ACC112 (cell line): ENCODE measurements around the gene TRANK1.
"Not testable (repeated sequence)": the region's sequence is repeated elsewhere in the genome, so short reads cannot be mapped to it uniquely, and the experiment has no call there.

Experiments
- H2AFZ ChIP-seq: fragments of 200-600 bp; sonication (generic); one replicate; pipeline ENCODE4 v1.6.0; 2017; ENCODE audit warnings: antibody characterized with exemption, low read length; ENCODE audit not compliant: unreplicated experiment
- H3K27ac ChIP-seq: fragments of 200-600 bp; sonication (generic); 2 replicates; pipeline ENCODE4 v1.5.1; 2014; ENCODE audit warnings: low read depth, mild to moderate bottlenecking, antibody characterized with exemption, low read length, moderate library complexity
- H3K27me3 ChIP-seq: fragments of 200-600 bp; sonication (generic); 2 replicates; pipeline ENCODE4 v1.6.1; 2014; ENCODE audit warnings: mild to moderate bottlenecking, antibody characterized with exemption, low read length, moderate library complexity, mixed read lengths; ENCODE audit not compliant: insufficient read depth
- H3K36me3 ChIP-seq: fragments of 200-600 bp; sonication (generic); 2 replicates; pipeline ENCODE4 v1.6.1; 2016; ENCODE audit warnings: mild to moderate bottlenecking, antibody characterized with exemption, low read length, moderate library complexity, mixed read lengths; ENCODE audit not compliant: insufficient read depth
- H3K4me1 ChIP-seq: fragments of 200-600 bp; sonication (generic); one replicate; pipeline ENCODE4 v1.6.1; 2016; ENCODE audit warnings: low read length, mixed read lengths; ENCODE audit not compliant: insufficient read depth, unreplicated experiment, control insufficient read depth
- H3K4me3 ChIP-seq: fragments of 200-600 bp; sonication (generic); 2 replicates; pipeline ENCODE4 v1.5.1; 2014; ENCODE audit warnings: mild to moderate bottlenecking, low read depth, low read length
- H3K79me2 ChIP-seq: fragments of 200-600 bp; sonication (generic); one replicate; pipeline ENCODE4 v1.6.0; 2016; ENCODE audit warnings: low read length; ENCODE audit not compliant: control insufficient read depth, unreplicated experiment, insufficient read depth

Gene TRANK1

DNA sequence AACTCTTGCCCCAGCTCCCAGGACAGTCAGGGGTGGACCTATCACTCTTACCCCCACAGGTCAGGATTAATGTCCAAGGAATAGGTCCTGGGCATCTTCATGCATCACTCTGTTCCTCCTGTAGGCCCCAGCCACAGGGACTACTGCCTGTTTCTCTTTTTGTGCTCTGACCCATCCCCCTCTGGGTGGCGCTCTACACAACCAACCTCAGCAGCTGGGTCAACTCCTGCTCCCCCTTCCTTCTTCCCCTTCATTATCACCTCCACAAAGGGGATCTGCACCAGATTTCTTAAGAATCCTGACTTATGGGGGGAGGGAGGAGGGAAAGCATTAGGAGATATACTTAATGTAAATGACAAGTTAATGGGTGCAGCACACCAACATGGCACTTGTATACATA is 12.2 kb upstream of the TRANK1 start:
- H3K79me2 ChIP-seq, result no peaks in the 10 kb centered on the region
- no peaks in the 10 kb centered on the region for H3K27me3 ChIP-seq
- peak overlapping the region; percentile 93; the same call in 1 of the 2 replicates for H3K27ac ChIP-seq
- no peak overlapping the region for H3K4me3 ChIP-seq
- peaks cover 34% of the 10 kb centered on the region for H3K4me1 ChIP-seq
- H2AFZ ChIP-seq, result no peak overlapping the region
- no peaks in the 10 kb centered on the region for H3K36me3 ChIP-seq

GRCh38 chr3:36956155-36956554 is 11.3 kb upstream of the TRANK1 start:
- no peak overlapping the region for H3K4me3 ChIP-seq
- H3K36me3 ChIP-seq, result no peaks in the 10 kb centered on the region
- no peak overlapping the region for H2AFZ ChIP-seq

GRCh38 chr3:36954452-36955134 is 9.7 kb upstream of the TRANK1 start:
- Histone ChIP-seq H3K36me3 (no peaks in the 10 kb centered on the region), H3K4me1 (peaks cover 34% of the 10 kb centered on the region), H3K27ac (no peak overlapping the region), H3K4me3 (no peak overlapping the region), H3K27me3 (no peaks in the 10 kb centered on the region), H3K79me2 (no peaks in the 10 kb centered on the region), H2AFZ (no peak overlapping the region)

More at GRCh38 chr3:36956155-36956554, 11.3 kb upstream of the TRANK1 start:
- Histone ChIP-seq H3K27me3 (no peaks in the 10 kb centered on the region), H3K27ac (no peak overlapping the region), H3K79me2 (no peaks in the 10 kb centered on the region), H3K4me1 (peaks cover 34% of the 10 kb centered on the region)

DNA sequence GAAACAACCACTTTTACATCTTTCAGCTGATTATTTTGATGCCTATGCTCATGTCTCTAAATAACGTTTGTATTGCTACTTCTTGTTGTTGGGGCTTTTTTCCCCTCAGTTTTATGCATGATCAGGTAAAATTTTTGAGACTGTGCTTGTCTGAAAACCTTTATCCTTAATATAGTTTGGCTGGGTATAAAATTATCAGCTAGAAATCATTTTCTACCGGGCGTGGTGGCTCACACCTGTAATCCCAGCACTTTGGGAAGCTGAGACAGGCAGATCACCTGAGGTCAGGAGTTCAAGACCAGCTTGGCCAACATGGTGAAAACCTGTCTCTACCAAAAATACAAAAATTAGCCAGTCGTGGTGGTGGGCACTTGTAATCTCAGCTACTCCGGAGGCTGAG is 3.0 kb upstream of the TRANK1 start:
- H3K27ac ChIP-seq, H3K36me3 ChIP-seq: not testable (repeated sequence)

DNA sequence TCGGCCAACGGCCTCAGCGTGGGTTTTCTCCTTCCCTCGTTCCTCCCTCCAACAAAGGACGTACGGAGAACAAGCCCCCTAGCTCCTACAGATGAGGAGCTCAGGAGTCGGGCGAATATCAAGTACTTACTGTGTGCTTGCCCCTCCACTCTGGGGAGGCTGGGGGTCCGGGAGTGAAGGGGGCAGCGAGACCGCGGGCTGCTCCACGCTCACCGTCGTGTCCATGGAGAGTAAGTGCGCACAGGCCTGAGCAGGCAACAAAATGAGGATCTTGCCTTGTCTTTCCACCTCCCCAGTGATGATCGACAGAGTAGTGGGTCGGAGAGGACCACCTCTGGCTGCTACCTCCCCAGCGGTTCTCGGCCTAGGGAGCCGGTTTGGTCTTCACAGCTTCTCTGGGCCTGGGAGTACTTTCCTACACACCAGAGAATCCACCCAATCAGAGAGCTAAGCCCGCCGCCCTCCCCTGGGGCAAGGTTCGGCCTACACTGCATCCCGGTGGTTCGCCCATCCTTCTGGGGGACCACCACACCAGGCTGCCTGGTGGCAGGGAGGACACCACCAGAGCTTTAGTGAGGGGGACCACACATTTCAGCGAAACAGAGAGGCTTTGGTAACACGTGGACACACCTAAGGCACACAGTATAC is 603 bp upstream of the TRANK1 start:
- peak overlapping the region; percentile 83 for H3K4me3 ChIP-seq

More for the DNA sequence above, 3.0 kb upstream of the TRANK1 start:
- H3K4me3 ChIP-seq, H3K27me3 ChIP-seq, H2AFZ ChIP-seq, H3K79me2 ChIP-seq, H3K4me1 ChIP-seq: not testable (repeated sequence)

GRCh38 chr3:36944012-36944640 is 728 bp downstream of the TRANK1 start:
- Histone ChIP-seq H3K79me2 (peaks cover 6% of the 10 kb centered on the region), H3K27ac (no peak overlapping the region; the same call in 1 of the 2 replicates), H3K4me1 (peaks cover 17% of the 10 kb centered on the region), H3K4me3 (peak overlapping the region; percentile 83), H3K27me3 (no peaks in the 10 kb centered on the region), H3K36me3 (no peaks in the 10 kb centered on the region), H2AFZ (peak overlapping the region; percentile 45)

More for the DNA sequence above, 603 bp upstream of the TRANK1 start:
- no peak overlapping the region for H3K27ac ChIP-seq
- H2AFZ ChIP-seq, result peak overlapping the region; percentile 45
- no peaks in the 10 kb centered on the region for H3K27me3 ChIP-seq
- peaks cover 6% of the 10 kb centered on the region for H3K79me2 ChIP-seq
- H3K36me3 ChIP-seq, result no peaks in the 10 kb centered on the region
- H3K4me1 ChIP-seq, result peaks cover 17% of the 10 kb centered on the region

DNA sequence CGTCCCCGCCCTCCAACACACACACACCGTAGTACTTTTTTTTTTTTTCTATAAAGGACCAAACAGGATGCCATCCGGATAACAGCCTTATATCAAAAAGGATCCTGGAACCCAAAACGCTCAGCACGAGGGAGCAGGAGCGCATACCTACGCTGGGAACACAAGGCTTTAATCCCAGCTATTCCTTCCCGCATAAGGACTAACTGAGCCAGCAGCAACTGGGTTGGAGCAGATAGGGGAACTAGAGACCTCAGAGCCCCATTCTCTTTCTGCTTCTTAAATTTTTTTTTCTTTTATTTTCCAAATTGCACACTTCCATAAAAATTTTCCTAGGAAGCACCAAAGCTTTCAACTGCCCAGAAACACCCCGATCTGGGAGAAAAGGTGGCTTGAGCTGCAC is 1.3 kb downstream of the TRANK1 start:
- H3K36me3 ChIP-seq, result no peaks in the 10 kb centered on the region
- H3K79me2 ChIP-seq, result peaks cover 6% of the 10 kb centered on the region
- no peaks in the 10 kb centered on the region for H3K27me3 ChIP-seq
- peak overlapping the region; percentile 45 for H2AFZ ChIP-seq
- H3K4me3 ChIP-seq, result peak overlapping the region; percentile 83
- peaks cover 17% of the 10 kb centered on the region for H3K4me1 ChIP-seq
- H3K27ac ChIP-seq, result no peak overlapping the region; the same call in 1 of the 2 replicates

DNA sequence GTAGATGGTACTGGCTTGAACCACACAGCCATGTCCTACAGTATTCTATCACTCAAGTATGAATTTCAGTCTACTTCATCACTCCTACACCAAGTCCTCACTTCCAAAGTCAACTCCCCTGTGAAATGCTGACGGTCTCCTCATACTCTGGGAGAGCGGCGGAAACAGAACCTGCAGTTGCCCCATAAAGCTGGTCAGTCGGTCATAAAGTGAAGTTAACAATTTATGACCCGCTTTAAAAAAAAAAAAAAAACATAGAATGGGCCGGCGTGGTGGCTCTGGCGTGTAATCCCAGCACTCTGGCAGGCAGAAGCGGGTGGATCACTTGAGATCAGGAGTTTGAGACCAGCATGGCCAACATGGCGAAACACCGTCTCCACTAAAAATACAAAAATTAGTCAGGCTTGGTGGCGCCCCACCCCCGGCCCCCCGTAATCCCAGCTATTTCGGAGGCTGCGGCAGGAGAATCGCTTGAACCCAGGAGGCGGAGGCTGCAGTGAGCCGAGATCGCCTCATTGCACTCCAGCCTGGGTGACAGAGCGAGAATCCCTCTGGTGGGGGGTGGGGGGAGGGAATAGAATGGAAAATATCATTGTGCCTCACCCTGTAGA is 2.1 kb downstream of the TRANK1 start:
- Histone ChIP-seq H3K27ac (no peak overlapping the region), H3K36me3 (no peaks in the 10 kb centered on the region), H2AFZ (no peak overlapping the region), H3K4me3 (no peak overlapping the region), H3K4me1 (peaks cover 17% of the 10 kb centered on the region), H3K27me3 (no peaks in the 10 kb centered on the region), H3K79me2 (peaks cover 6% of the 10 kb centered on the region)

- H3K79me2 ChIP-seq, result peaks cover 6% of the 10 kb centered on the region
- H3K4me1 ChIP-seq, result peaks cover 17% of the 10 kb centered on the region
- H3K36me3 ChIP-seq, result no peaks in the 10 kb centered on the region
- H3K4me3 ChIP-seq, result no peak overlapping the region
- H2AFZ ChIP-seq, result no peak overlapping the region
- no peaks in the 10 kb centered on the region for H3K27me3 ChIP-seq
- no peak overlapping the region for H3K27ac ChIP-seq
Measured at GRCh38 chr3:36941658-36942057, 3.2 kb downstream of the TRANK1 start.

DNA sequence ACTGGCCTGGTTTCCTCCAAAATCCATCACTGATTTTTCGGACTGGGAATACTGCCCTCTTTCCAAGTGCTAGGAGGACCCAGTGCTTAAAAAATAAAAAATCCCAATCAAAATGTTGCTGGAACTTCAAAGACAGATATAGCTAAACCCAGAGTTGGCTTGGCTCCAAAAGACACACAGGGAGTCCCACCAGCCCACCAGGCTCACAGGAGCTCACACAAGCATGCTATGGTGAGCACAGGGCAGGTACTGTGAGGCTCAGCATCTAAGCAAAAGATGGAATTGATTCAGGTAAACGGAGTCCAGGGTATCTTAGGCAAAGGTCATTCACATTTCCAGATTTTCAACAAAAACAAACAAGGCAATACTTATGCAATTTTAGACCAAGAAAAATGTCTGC is 3.7 kb downstream of the TRANK1 start:
- peaks cover 6% of the 10 kb centered on the region for H3K79me2 ChIP-seq
- no peaks in the 10 kb centered on the region for H3K27me3 ChIP-seq
- H2AFZ ChIP-seq, result no peak overlapping the region
- H3K36me3 ChIP-seq, result no peaks in the 10 kb centered on the region
- H3K4me3 ChIP-seq, result no peak overlapping the region
- no peak overlapping the region for H3K27ac ChIP-seq
- peaks cover 17% of the 10 kb centered on the region for H3K4me1 ChIP-seq
